GM19468 (cell line): ENCODE results near the gene UBE3B.

ENCODE experiments used
- ATAC-seq: cut with Tn5 transposase; IDR thresholded peaks from one replicate; pipeline ENCODE4 v1.9.1; 2021; ENCODE audit warnings: mild to moderate bottlenecking, moderate library complexity, moderate number of reproducible peaks; ENCODE audit not compliant: unreplicated experiment; ENCODE audit errors: extremely low read depth

UBE3B gene

DNA sequence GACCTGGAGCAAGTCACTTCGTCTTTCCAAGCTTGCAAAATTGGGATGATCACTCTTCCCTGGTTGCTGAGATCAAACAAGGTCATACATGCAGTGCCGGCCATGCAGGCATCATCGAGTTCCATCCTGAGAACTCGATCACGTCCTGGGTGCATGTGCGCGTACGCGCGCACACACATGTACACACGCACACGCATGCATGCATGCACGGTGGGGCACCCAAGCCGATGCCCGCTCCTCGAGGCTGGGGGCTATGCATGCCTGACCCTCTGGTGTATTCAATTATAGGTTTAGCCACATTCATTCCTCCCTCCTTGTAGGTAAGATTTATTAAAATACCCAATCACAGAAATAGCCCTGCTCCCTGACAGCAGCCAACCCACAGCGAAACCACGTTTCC, 69.9 kb downstream of the UBE3B start:
- ATAC-seq: no peak

DNA sequence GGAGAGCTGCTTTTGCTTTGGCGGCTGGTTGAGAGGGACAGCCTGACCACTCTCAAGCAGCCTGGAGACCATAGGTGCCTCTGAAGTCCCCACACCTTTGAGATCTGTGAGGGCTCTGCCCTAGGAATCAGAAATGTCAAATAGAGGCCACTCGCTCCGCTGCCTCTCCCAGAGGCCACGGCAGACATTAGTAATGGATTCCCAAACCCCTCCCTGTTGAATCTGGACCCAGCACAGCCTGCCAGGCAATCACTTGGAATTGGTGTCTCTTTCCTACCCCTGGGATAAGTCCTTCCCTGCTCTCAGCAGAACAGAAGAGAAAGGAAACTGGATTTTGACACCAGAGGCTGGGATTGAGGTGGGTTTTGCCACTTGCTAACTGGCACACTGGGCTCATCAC, 70.8 kb downstream of the UBE3B start:
- no peak for ATAC-seq

DNA sequence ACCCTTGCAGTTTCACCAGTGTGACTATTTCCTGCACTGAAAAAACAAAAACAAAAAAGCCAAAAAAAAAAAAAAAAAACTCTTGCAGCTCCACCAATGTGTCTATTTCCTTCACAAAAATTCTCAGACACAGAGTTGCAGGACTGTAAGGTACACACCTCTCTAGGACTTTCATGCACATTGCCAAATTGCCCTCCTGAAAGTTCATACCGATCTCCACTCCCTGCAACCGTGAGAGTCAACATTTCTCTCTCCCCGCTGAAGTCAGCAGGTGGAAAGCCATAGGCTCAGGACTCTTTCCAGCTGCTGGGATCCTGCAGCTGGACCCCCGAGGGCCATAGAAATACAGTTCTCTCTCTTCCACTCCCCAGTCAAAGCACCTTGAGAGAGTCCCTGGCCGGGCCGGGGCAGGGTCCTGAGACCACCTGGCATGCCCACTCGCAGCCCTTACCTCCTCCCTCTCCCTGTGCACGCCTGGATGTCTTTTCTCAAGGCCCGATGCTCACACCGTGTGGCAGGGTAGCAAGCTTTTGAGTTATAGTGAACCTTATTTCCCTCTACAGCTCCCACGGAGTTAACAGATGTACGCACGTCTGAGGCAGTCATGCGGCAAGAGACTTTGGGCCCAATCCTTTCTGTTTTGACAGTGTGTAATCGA, 72.3 kb downstream of the UBE3B start:
- ATAC-seq: no peak

DNA sequence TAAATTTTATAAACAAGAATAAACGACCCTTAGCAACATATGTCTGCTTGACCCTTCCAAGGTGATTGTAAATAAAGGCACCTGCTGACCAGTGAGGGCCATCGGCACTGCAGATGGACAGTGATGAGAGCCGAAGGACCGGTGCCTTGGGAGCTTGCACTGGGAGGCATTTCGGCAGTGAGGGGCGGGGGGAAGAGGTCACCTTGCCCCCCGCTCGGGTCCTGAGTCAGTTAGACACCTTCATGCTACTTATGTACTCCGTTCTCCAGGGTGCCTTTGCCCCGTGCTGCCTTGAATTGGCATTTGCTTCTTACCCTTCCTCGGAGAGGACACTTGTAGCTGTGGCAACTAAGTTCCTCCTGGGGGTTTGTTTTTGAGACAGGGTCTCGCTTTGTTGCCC, 72.8 kb downstream of the UBE3B start:
- ATAC-seq: no peak

DNA sequence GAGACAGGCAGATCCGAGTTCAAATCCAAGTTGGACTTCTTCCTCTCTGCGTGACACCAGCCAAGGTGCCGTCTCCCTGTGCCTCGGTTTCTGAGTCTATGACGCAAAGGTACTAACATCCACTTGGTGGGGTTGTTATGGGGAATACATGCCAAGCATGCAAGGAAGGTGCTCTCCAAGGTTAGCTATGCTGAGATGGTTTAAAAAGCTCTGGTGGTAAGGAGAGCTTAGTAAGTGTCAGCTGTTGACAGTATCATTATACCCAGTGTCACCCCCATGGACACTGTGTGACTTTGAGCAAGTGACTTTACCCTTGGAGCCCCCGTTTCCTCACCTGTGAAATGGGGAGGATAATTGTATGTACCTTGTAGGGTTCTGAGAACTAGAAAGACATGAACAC, 73.7 kb downstream of the UBE3B start:
- no peak for ATAC-seq

DNA sequence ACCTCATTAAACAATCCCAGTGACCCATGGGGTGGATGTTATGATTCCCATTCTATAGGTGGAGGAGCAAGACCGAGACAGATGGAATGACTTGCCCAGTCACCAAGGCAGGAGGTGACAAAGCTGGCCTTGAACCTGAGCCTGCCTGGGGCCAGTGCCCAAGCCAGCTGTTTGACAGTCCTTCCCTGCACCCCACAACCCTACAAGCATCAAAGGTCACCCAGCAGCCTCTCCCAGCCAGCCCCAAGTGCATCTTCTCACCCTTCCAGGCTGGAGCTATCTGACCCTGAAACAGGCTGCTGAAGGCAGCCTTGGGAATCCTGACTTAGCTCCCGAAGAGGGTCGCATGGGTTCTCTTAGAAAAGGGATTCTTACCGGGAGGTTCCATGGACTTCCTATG, 75.5 kb downstream of the UBE3B start:
- ATAC-seq: no peak

DNA sequence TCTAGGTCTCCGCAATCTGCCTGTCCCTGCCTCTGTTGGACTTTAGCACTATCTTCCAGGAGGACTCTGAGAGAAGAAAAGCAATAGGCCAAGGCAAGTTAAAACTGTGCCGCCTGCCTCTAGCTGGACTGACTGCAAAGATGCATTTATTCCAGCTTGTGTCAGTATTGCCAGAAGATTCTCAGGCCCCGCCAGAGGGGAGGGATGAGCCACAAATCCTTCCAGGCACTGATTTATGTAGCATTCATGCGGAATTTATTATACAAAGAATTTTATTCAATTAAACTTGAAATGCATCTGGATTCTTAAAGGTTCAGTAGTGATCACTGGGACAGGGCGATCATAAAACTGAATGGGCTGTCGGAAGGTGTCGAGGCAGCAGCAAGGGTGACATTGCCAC, 76.0 kb downstream of the UBE3B start:
- ATAC-seq: no peak

DNA sequence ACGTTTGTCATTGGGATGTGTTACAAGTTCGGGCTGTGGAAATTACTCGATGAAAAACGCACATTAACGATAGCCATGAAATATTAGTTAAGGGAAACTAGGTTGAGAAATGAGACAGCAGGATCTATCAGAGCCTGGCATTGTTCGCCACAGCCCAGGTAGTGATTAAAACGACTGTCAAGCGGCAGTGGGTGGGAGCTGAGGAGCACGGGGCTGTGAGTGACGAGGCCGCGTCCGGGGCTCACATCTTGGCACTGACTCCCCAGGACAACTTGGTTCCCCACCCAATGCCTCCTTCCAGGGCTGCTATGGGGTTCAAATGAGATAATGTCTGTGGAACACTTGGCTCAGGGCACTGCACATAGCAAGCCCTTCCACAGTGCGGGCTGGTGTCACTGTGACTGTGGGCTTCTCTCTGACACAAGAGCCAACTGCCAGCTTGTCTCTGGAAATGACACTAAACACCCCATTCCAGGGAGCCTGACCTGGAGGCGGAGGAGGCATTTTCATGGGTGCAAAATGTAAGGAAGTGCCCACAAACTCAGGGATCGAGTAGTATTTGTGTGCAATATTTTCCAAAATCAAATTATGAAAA, 76.6 kb downstream of the UBE3B start:
- no peak for ATAC-seq

DNA sequence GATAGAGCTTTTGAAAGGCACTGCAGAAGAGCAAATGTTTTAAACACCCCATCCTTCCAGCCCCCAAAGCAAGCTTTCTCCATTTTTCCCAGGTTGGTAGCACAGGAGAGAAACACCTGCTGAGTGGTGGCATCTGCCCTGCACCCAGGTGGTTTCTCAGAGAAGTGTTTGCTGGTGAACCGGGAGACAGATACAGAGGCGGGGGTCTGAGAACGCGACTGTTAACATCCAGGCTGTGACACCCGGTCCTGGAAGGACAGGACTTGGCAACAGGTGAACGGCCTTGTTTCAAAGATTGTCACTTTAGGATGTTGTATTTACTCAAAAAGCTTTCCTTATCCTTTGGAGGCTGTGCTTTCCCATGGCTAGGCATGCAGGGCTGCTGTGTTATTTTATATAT, 77.3 kb downstream of the UBE3B start:
- ATAC-seq: no peak

DNA sequence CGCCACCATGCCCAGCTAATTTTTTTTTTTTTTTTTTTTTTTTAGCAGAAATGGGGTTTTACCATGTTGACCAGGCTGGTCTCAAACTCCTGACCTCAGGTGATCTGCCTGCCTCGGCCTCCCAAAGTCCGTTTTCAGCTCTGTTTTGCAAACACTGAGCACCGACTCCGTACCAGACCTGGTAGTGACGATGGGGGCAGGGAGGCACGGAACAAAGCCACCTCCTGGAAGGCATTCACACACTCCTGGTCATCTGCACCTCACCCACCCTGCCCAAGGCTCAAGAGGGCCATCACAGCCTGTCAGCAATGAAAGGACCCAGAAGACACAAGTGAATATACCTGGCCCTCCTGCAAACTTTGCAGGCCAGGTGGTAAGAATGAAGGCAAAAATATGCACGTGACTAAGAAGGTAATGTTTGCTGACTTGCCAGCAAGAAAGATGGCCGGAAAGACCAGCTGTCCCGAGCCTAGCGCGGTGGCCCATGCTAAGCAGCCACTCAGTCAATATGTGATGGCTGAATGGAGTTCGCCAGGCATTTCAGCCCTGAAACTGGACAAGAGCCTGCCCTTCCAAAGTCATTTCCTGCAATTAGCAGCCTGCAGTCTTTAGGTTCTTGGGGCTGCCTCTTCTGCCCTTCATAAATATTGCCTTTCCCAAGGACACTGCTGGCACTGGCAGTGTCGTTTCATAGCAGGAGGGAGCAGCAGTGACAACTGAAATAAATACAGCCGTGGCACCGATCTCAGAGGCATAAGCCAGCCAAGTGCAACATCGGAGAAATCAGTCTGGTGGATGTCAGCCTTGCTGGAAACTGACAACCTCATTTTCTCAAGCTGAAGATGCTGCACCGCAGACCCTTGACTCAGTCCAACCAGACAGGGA, 78.2 kb downstream of the UBE3B start:
- no peak for ATAC-seq

DNA sequence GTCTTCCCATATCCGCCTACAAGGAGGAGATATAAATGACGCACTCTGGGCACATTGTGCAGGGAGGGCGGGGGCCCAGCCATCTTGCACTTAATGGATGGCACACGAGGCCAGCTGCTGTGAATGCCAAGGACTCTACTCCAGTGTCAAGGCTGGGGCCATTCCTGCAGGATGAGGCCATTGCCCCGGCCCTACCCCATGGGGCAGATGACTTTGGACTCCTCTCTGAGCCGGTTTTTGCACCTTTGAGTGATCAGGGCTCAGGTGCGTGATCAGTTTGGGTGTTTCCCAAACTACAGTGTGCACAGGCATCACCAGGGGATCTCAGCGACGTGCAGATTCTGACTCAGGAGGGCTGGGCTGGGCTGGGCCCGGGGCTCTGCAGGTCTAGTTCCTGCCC, 79.8 kb downstream of the UBE3B start:
- ATAC-seq: no peak

DNA sequence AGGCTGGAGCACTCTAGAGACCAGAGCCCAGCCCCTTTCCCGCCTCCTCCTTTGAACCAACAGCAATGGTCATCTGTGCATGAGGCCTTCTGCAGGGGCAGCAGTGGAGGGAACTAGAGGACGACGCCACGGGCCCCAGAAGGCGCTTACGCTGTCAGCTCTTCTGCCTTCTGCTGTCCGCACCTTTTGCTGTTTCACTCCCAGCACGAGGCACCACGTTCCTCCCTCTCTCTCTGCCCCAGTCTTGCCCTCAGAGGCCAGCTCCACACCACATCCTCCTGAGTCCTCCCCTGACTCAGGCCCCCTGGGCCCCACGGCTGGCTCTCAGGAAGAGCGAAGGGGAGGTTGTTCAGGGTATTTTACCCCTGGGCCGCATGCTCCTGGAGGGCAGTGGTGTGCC, 80.4 kb downstream of the UBE3B start:
- ATAC-seq: no peak

DNA sequence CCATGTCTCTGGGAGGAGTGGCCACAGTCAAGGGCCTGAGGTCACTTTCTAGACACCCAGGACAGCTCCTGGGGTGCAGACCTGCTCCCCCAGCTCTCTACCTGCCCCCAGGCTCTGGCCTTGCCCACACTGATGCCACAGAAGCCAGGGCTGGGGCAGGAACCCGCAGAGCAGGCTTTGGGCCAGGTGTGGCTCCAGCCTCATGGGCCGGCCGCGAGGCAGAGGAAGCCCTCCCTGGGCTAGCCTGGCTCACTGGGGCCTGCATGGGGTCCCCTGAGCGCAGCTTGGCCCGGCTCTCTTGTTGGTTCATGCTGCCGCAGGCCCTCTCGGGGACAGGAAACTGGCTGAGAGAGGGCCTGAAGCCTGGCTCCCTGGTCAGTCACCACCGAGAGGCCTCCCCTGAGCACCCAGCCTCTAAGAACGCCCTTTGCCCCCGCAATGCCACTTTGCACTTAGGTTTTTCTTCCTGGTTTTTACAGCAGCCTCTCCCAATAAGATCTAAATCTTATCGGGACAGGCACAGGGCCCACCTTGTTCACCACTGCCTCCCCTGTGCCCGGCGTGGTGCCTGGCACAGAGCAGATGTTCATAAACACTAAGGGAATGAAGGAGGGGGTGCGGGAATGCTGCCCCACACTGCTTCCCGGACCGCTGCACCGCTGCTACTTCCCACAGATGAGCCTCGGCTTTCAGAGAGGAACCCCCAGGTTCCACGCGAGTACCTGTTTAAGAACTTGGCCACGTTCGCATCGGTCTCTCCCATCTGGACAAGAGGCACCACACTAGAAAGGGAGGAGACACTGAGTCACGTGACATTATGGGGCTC, 81.2 kb downstream of the UBE3B start:
- ATAC-seq: no peak

DNA sequence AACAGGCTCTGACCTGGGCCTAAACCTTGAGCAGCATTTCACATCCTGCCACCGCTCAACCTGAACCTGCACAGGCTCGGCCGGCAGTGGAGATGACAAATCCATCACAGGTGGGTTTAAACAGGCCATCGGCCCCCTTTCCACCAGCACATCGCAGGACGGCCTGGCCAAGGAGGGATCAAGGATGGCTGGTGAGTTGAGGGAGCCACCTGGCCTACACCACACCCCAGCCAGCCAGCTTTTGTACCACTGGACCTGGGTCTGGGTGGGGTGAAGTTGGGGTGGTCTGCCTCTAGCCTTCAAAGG, 81.7 kb downstream of the UBE3B start:
- ATAC-seq: no peak

DNA sequence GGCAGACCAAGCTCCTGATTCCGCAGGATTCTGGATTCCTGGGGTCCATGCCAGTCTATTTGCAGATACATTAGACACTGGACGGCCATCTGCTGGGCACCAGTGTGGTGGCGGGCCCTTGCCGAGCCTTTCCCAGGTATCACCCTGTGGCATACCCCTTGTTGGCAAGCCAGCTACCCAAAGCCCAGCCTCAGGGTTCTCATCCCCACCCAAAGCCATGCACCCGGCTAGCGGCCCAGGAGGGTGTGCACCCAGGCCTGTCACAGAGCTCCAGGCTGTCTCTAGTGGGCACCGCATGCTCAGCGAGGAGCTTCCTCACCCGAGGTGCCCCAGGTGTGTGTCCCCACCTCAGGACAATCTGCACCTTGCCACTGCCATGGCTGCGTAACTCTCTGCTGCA, 82.2 kb downstream of the UBE3B start:
- ATAC-seq: no peak

DNA sequence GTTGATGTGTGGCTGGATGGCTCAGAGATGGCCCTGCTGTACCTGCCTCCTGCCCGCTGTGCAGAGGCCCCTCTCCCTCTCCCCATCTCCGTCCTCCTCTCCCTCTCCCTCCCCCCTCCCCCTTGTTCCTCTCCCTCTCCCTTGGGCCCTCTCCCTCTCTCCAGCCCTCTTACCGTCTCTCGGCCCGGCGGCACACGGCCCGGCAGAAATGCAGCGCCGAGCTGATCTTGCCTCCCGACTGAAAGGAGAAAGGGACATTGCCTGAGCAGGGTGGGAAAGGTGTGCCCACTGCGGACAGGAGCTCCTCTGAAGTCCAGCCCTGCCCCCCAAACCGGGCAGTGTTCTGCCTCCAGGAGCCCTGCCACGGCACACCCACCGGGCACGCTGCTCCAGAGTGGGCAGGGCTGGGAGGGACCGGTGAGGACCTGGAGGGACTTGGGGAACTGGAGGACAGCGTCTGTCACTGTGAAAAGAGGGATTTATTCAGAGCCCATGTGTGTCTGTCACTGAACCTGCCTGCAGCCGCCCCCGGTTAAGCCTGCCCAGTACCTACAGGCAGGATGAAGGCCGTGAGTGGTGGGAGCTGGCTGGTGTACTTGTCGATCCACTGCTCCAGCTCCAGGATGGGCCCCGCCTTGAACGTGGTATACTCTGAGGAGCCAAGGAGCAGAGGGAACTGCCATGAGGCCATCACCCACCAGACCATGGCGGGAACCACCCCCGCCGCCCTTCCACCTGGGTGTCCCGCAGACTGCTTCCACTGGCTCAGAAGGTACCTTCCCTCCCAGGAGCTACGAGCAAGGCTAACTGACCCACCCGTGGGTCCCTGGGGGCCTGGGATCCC, 83.7 kb downstream of the UBE3B start:
- ATAC-seq: no peak

DNA sequence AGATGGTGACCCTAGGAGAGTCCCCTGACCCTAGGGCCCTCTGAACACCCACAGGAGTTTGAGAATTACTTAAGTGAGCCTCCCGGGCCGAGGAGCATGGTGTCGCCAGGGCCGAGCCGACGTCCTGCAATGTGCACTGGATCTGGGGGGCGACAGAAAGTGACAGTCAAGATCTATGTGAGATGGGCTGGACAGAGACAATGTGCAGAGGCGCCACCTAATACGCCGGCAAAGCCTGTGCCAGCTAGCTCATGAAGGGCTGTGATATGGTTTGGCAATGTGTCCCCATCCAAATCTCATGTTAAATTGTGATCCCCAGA, 84.2 kb downstream of the UBE3B start:
- ATAC-seq: no peak

DNA sequence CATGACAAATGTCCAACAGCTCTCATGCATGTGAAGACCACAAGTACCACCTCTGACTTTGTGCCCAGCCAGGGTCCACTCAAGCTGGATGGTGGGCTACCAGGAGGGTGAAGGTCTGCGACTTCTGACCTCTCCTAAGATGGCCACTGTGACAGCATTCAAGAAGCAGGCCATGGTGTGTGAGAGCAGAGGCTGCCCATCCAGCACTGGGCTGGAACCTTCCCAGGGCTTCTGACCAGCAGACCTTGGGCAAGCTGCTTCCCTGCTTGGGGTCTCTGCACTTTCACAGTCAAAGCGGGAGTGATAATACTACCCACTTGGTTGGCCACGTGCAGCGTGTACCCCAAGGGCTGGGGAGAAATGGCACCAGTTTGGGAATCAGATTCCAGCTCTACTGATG, 85.4 kb downstream of the UBE3B start:
- no peak for ATAC-seq

DNA sequence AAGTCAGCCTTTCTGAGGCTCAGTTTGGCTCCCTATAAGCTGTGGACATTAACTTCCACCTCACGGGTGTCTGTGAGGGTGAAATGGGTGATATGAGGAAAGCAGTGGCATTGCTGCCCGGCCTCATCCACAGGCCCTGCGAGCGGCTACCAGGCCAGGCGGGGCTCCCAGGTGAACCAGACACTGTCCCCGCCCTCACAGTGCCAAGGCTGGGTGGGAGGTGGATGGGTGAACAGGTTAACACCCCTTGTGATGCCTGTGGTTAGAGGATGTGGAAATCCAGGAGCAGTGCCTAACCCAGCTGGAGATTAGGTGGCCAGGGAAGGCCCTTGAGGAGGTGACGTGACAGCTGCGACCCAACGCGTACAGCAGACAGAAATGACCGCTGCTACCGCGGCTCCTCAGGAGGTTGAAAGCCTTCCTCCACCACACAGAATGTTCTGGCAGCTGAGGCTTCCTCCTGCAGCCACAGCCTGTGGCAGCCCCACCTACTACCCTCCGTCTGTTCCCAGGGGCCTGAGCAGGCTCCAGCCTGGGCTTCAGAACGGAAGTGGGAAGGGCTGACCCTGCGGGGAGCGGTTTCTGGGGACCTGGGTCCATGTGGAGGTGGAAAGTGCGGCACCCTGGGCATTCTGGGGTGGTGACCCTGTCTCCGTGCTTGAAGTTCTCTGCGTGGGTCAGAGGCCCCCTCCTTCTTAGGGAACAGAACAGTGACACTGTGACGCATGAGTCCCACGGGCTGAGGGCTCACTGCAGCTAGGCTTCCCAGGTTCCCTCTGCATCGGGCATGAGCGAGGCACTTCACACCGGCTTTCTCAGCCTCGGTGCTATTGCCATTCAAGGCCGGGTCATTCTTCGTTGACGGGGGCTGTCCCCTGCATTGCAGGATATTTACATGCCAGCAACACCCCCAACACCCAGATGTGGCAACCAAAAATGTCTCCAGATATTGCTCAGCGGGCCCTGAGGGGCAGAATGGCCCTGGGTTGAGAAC, 86.2 kb downstream of the UBE3B start:
- no peak for ATAC-seq
